Hepatocyte (in vitro differentiated cells): ENCODE measurements around the gene CD44. TPM values are rescaled to one million over a fixed set of nuclear protein-coding genes. Genes with fewer than 3 reads are reported as not detected.

Source experiments
- DNase-seq: peaks from one replicate; pipeline ENCODE4 v3.0.0-alpha.2; 2016; ENCODE audit warnings: low spot score
- H2AFZ ChIP-seq: fragments of 200-600 bp; sonication (generic); 2 replicates; pipeline ENCODE4 v1.6.0; 2016; ENCODE audit warnings: antibody characterized with exemption, mild to moderate bottlenecking
- H3K27ac ChIP-seq: fragments of 200-600 bp; sonication (generic); 2 replicates; pipeline ENCODE4 v1.5.1; 2016; ENCODE audit warnings: mild to moderate bottlenecking
- H3K27me3 ChIP-seq: fragments of 200-600 bp; sonication (generic); 2 replicates; pipeline ENCODE4 v1.6.1; 2016
- H3K36me3 ChIP-seq: fragments of 200-600 bp; sonication (generic); replicated peaks from 2 replicates; pipeline ENCODE4 v1.5.1; 2016; ENCODE audit warnings: low read depth; ENCODE audit not compliant: insufficient read depth
- H3K4me1 ChIP-seq: fragments of 200-600 bp; sonication (generic); 2 replicates; pipeline ENCODE4 v1.5.1; 2016; ENCODE audit warnings: mild to moderate bottlenecking, moderate library complexity; ENCODE audit not compliant: insufficient read depth
- H3K4me2 ChIP-seq: fragments of 200-600 bp; sonication (generic); 2 replicates; pipeline ENCODE4 v1.6.0; 2016
- H3K4me3 ChIP-seq: fragments of 200-600 bp; sonication (generic); 2 replicates; pipeline ENCODE4 v1.5.1; 2016; ENCODE audit warnings: mild to moderate bottlenecking
- H3K79me2 ChIP-seq: fragments of 200-600 bp; sonication (generic); 2 replicates; pipeline ENCODE4 v1.6.0; 2017; ENCODE audit warnings: mild to moderate bottlenecking
- H3K9me2 ChIP-seq: fragments of 200-600 bp; sonication (generic); replicated peaks from 2 replicates; pipeline ENCODE4 v1.6.0; 2017; ENCODE audit warnings: mild to moderate bottlenecking; ENCODE audit not compliant: insufficient read depth
- H3K9me3 ChIP-seq: fragments of 200-600 bp; sonication (generic); 2 replicates; pipeline ENCODE4 v1.5.1; 2016; ENCODE audit warnings: low read depth, mild to moderate bottlenecking
- H4K20me1 ChIP-seq: fragments of 200-600 bp; sonication (generic); 2 replicates; pipeline ENCODE4 v1.6.0; 2016; ENCODE audit warnings: mild to moderate bottlenecking; ENCODE audit not compliant: insufficient read depth, poor library complexity, severe bottlenecking
- CTCF ChIP-seq: fragments of 200-600 bp; sonication (generic); IDR thresholded peaks from 2 replicates; pipeline ENCODE4 v1.5.1; 2016; ENCODE audit warnings: antibody characterized with exemption, mild to moderate bottlenecking; ENCODE audit not compliant: poor library complexity
- EZH2 ChIP-seq: fragments of 200-600 bp; sonication (generic); IDR thresholded peaks from 2 replicates; pipeline ENCODE4 v1.6.1; 2016; ENCODE audit warnings: antibody characterized with exemption, mild to moderate bottlenecking, borderline replicate concordance
- EZH2phosphoT487 ChIP-seq: fragments of 200-600 bp; sonication (generic); IDR thresholded peaks from one replicate; pipeline ENCODE4 v1.6.1; 2018; ENCODE audit warnings: antibody characterized with exemption, mild to moderate bottlenecking, low read depth, moderate library complexity; ENCODE audit not compliant: unreplicated experiment, severe bottlenecking
- WGBS: methylation state at CpG from one replicate; pipeline ENCODE4 v1.1.6; 2016; ENCODE audit warnings: low lambda C conversion rate; ENCODE audit errors: missing lambda C conversion rate; 5-methylcytosine and 5-hydroxymethylcytosine counted together
- polyA plus RNA-seq: library from polyadenylated mRNA; unstranded; fragments of >200 nt; fragmentation: Nextera tagmentation; extraction: Ambion mirVana; gene quantifications from 2 replicates; pipeline ENCODE4 v1.2.1, GENCODE V29; 2016
- total RNA-seq: library from RNA; depleted of rRNA; stranded (reverse); fragments of >200 nt; gene quantifications from 2 replicates; pipeline ENCODE4 v1.2.3, GENCODE V29; 2014

Gene CD44
- total and polyA plus RNA-seq, 2 experiments from 2014 or later, result 17.5 to 29.5 TPM

- Histone ChIP-seq H4K20me1 (no peaks in the 10 kb centered on the region), H3K9me2 (no peaks in the 10 kb centered on the region), H2AFZ (no peak overlapping the region), H3K9me3 (no peaks in the 10 kb centered on the region), H3K4me1 (no peaks in the 10 kb centered on the region), H3K4me2 (no peak overlapping the region), H3K79me2 (no peaks in the 10 kb centered on the region), H3K36me3 (no peaks in the 10 kb centered on the region), H3K27me3 (no peaks in the 10 kb centered on the region), H3K27ac (no peak overlapping the region), H3K4me3 (no peak overlapping the region)
- WGBS, result 100% methylated on average over 1 of the region's 2 CpGs
- no peak for DNase-seq
- TF ChIP-seq EZH2, result no peak
These were observed 42.2 kb upstream of the CD44 start for GRCh38 chr11:35096723-35097122.

GRCh38 chr11:35097814-35098455 lies 41.0 kb upstream of the CD44 start:
- no peak for DNase-seq
- Histone ChIP-seq H3K79me2 (no peaks in the 10 kb centered on the region), H3K27ac (no peak overlapping the region), H4K20me1 (no peaks in the 10 kb centered on the region), H2AFZ (no peak overlapping the region), H3K4me2 (no peak overlapping the region), H3K4me3 (no peak overlapping the region), H3K36me3 (no peaks in the 10 kb centered on the region), H3K4me1 (no peaks in the 10 kb centered on the region), H3K27me3 (no peaks in the 10 kb centered on the region), H3K9me2 (no peaks in the 10 kb centered on the region), H3K9me3 (no peaks in the 10 kb centered on the region)
- 38% methylated on average over 5 of the region's 5 CpGs for WGBS
- TF ChIP-seq CTCF (no peak), EZH2phosphoT487 (no peak), EZH2 (no peak)

GRCh38 chr11:35098855-35099254 lies 40.1 kb upstream of the CD44 start:
- no peak for DNase-seq
- Histone ChIP-seq H4K20me1 (no peaks in the 10 kb centered on the region), H3K4me3 (no peak overlapping the region), H3K27me3 (no peaks in the 10 kb centered on the region), H3K79me2 (no peaks in the 10 kb centered on the region), H3K4me1 (no peaks in the 10 kb centered on the region), H3K9me3 (no peaks in the 10 kb centered on the region), H3K27ac (peak overlapping the region; percentile 1), H3K9me2 (no peaks in the 10 kb centered on the region), H2AFZ (no peak overlapping the region), H3K4me2 (no peak overlapping the region), H3K36me3 (no peaks in the 10 kb centered on the region)
- WGBS, result 89% methylated on average over 5 of the region's 5 CpGs
- TF ChIP-seq EZH2phosphoT487 (no peak), CTCF (no peak), EZH2 (no peak)

GRCh38 chr11:35099278-35100012 lies 39.5 kb upstream of the CD44 start:
- Histone ChIP-seq H3K4me3 (no peak overlapping the region), H3K4me2 (no peak overlapping the region), H3K27me3 (no peaks in the 10 kb centered on the region), H3K36me3 (no peaks in the 10 kb centered on the region), H3K27ac (peak overlapping the region; percentile 14), H3K9me2 (no peaks in the 10 kb centered on the region), H3K9me3 (no peaks in the 10 kb centered on the region), H4K20me1 (no peaks in the 10 kb centered on the region), H3K79me2 (no peaks in the 10 kb centered on the region), H3K4me1 (no peaks in the 10 kb centered on the region), H2AFZ (no peak overlapping the region)
- TF ChIP-seq EZH2, result no peak
- no peak for TF ChIP-seq EZH2phosphoT487
- no peak for TF ChIP-seq CTCF
- no peak for DNase-seq
- 70% methylated on average over 6 of the region's 6 CpGs for WGBS
